IPS-18c (cell line): ENCODE data around the gene HEG1.

Source experiments
- H3K4me3 ChIP-seq: 2 replicates; pipeline ENCODE4 v1.7.0; 2013; ENCODE audit warnings: low read depth, mild to moderate bottlenecking, low read length, moderate library complexity; ENCODE audit not compliant: insufficient read depth
- H3K9me3 ChIP-seq: one replicate; pipeline ENCODE4 v1.6.1; 2013; ENCODE audit warnings: mild to moderate bottlenecking, low read length, moderate library complexity; ENCODE audit not compliant: control insufficient read depth, insufficient read depth

The HEG1 gene

GRCh38 chr3:125005676-125006075 lies 50.1 kb downstream of the HEG1 start:
- H3K4me3 ChIP-seq = no peak overlapping the region

GRCh38 chr3:125005222-125005621 lies 50.6 kb downstream of the HEG1 start:
- no peaks in the 10 kb centered on the region for H3K9me3 ChIP-seq
- no peak overlapping the region for H3K4me3 ChIP-seq

More at GRCh38 chr3:125005676-125006075, 50.1 kb downstream of the HEG1 start:
- H3K9me3 ChIP-seq = no peaks in the 10 kb centered on the region

- H3K9me3 ChIP-seq = no peaks in the 10 kb centered on the region
- H3K4me3 ChIP-seq = no peak overlapping the region
Measured at GRCh38 chr3:125003859-125004595, 51.8 kb downstream of the HEG1 start.

- Histone ChIP-seq H3K4me3 (no peak overlapping the region), H3K9me3 (no peaks in the 10 kb centered on the region)
Measured at GRCh38 chr3:125003369-125003853, 52.4 kb downstream of the HEG1 start.

- H3K9me3 ChIP-seq = no peaks in the 10 kb centered on the region
- H3K4me3 ChIP-seq = no peak overlapping the region
Measured at GRCh38 chr3:125002414-125003368, 53.1 kb downstream of the HEG1 start.

- Histone ChIP-seq H3K4me3 (no peak overlapping the region), H3K9me3 (no peaks in the 10 kb centered on the region)
Measured at GRCh38 chr3:125001557-125002413, 54.0 kb downstream of the HEG1 start.

- Histone ChIP-seq H3K9me3 (no peaks in the 10 kb centered on the region), H3K4me3 (no peak overlapping the region)
Measured at GRCh38 chr3:125000661-125001060, 55.1 kb downstream of the HEG1 start.

GRCh38 chr3:124999897-125000435 lies 55.8 kb downstream of the HEG1 start:
- H3K4me3 ChIP-seq = no peak overlapping the region
- H3K9me3 ChIP-seq = no peaks in the 10 kb centered on the region

GRCh38 chr3:124999317-124999716 lies 56.5 kb downstream of the HEG1 start:
- Histone ChIP-seq H3K4me3 (no peak overlapping the region), H3K9me3 (no peaks in the 10 kb centered on the region)

GRCh38 chr3:124998247-124998630 lies 57.6 kb downstream of the HEG1 start:
- Histone ChIP-seq H3K4me3 (no peak overlapping the region), H3K9me3 (no peaks in the 10 kb centered on the region)

GRCh38 chr3:124997303-124998246 lies 58.2 kb downstream of the HEG1 start:
- H3K9me3 ChIP-seq = no peaks in the 10 kb centered on the region
- H3K4me3 ChIP-seq = no peak overlapping the region

- no peak overlapping the region for H3K4me3 ChIP-seq
Measured at GRCh38 chr3:124995460-124995994, 60.3 kb downstream of the HEG1 start.

GRCh38 chr3:124993466-124993865 lies 62.3 kb downstream of the HEG1 start:
- Histone ChIP-seq H3K9me3 (no peaks in the 10 kb centered on the region), H3K4me3 (no peak overlapping the region)

More at GRCh38 chr3:124995460-124995994, 60.3 kb downstream of the HEG1 start:
- H3K9me3 ChIP-seq = no peaks in the 10 kb centered on the region

- no peaks in the 10 kb centered on the region for H3K9me3 ChIP-seq
- H3K4me3 ChIP-seq = no peak overlapping the region
Measured at GRCh38 chr3:124992041-124992440, 63.8 kb downstream of the HEG1 start.

GRCh38 chr3:124986192-124987143 lies 69.3 kb downstream of the HEG1 start:
- no peak overlapping the region for H3K4me3 ChIP-seq
- H3K9me3 ChIP-seq = no peaks in the 10 kb centered on the region
